Measurements from ENCODE around the gene TBC1D2. TPM values are rescaled to one million over a fixed set of nuclear protein-coding genes. Genes with fewer than 3 reads are reported as not detected.

TBC1D2 gene
- total RNA-seq, 1 experiment from 2014 or later, result 11.1 TPM

GRCh38 chr9:98185611-98186171 lies 69.8 kb downstream of the TBC1D2 start (continued):
- TF ChIP-seq HMGA2 (CRISPR knock-in tag; IDR thresholded peaks at IDR 0.05) (no peak), IRF2 (CRISPR knock-in tag; IDR thresholded peaks at IDR 0.05; ENCODE audit: borderline replicate concordance, low read depth) (no peak), FOXJ3 (CRISPR knock-in tag; IDR thresholded peaks at IDR 0.05; ENCODE audit: borderline replicate concordance) (no peak), ZNF396 (CRISPR knock-in tag; IDR thresholded peaks at IDR 0.05; ENCODE audit: borderline replicate concordance) (no peak), EMX1 (CRISPR knock-in tag; IDR thresholded peaks at IDR 0.05) (no peak), ZBTB43 (CRISPR knock-in tag; IDR thresholded peaks at IDR 0.05) (no peak)

GRCh38 chr9:98185021-98185567 lies 70.4 kb downstream of the TBC1D2 start:
- Mint-ChIP-seq H3K4me3 (no peak overlapping the region), H3K36me3 (no peaks in the 10 kb centered on the region), H3K4me1 (peaks cover 52% of the 10 kb centered on the region), H3K27me3 (ENCODE audit: low read depth) (no peaks in the 10 kb centered on the region), H3K27ac (0 out of 2 replicates have a peak overlapping the region, but pooled peaks have one; percentile 9), H3K9me3 (no peaks in the 10 kb centered on the region)
- TF ChIP-seq SP1 (CRISPR knock-in tag; conservative IDR thresholded peaks at IDR 0.05), result no peak
- no peak for TF ChIP-seq PRDM15 (CRISPR knock-in tag; IDR thresholded peaks at IDR 0.05)
- no peak for TF ChIP-seq ATF3 (CRISPR knock-in tag; conservative IDR thresholded peaks at IDR 0.05)
- no peak for TF ChIP-seq SOX15 (CRISPR knock-in tag; IDR thresholded peaks at IDR 0.05)
- TF ChIP-seq ZNF138 (CRISPR knock-in tag; conservative IDR thresholded peaks at IDR 0.05), result no peak
- TF ChIP-seq ZNF512 (CRISPR knock-in tag; IDR thresholded peaks at IDR 0.05; ENCODE audit: borderline replicate concordance), result no peak
- no peak for TF ChIP-seq KAT7 (CRISPR knock-in tag; IDR thresholded peaks at IDR 0.05; ENCODE audit: borderline replicate concordance)
- TF ChIP-seq ARID4B (CRISPR knock-in tag; IDR thresholded peaks at IDR 0.05; ENCODE audit: borderline replicate concordance), result no peak
- POLR2A ChIA-PET, result no interaction called here
- CTCF ChIA-PET, result no interaction called here
- DNase-seq (ENCODE audit: low spot score), result no peak
- no peak for ATAC-seq

Measured in WTC11 (cell line).